ENCODE data around the gene KIFAP3.
"Not testable (repeated sequence)": the region's sequence is repeated elsewhere in the genome, so short reads cannot be mapped to it uniquely, and the experiment has no call there.

Gene KIFAP3

GRCh38 chr1:169931795-169932231 lies 142.7 kb downstream of the KIFAP3 start:
- FAIRE-seq (no peak), DNase-seq (ENCODE audit: extremely low spot score, insufficient read length, low read depth) (no peak)

GRCh38 chr1:169929210-169929526 lies 145.3 kb downstream of the KIFAP3 start:
- no peak for DNase-seq (ENCODE audit: extremely low spot score, insufficient read length, low read depth)
- FAIRE-seq, result no peak

- FAIRE-seq, result peak; percentile 91
Observed at GRCh38 chr1:169928438-169929209, 145.9 kb downstream of the KIFAP3 start.

GRCh38 chr1:169925505-169926482 lies 148.7 kb downstream of the KIFAP3 start:
- DNase-seq (ENCODE audit: extremely low spot score, insufficient read length, low read depth), result no peak
- peak; percentile 66 for FAIRE-seq

More at GRCh38 chr1:169928438-169929209, 145.9 kb downstream of the KIFAP3 start:
- DNase-seq (ENCODE audit: extremely low spot score, insufficient read length, low read depth), result no peak

DNA sequence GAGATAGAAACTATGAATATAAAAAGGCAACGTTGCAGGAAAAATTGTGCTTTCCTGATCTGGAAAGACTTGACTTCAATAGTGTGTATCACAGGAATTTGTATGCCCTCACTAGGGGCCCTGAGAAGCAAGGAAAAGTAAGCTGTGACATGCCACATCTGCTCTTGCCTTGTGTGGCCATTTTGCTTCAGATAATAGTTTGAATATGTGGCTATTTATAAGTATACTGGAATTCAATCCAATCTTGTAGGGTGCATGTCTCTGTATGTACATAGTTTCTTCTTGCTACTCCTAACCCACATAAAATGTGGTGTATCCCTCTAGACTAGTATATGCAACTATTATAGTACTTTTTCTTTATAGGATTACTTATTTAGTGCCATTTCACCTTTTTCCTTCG lies 149.7 kb downstream of the KIFAP3 start:
- FAIRE-seq (no peak), DNase-seq (ENCODE audit: extremely low spot score, insufficient read length, low read depth) (no peak)

GRCh38 chr1:169924063-169924462 lies 150.4 kb downstream of the KIFAP3 start:
- DNase-seq (ENCODE audit: extremely low spot score, insufficient read length, low read depth), result no peak
- no peak for FAIRE-seq

DNA sequence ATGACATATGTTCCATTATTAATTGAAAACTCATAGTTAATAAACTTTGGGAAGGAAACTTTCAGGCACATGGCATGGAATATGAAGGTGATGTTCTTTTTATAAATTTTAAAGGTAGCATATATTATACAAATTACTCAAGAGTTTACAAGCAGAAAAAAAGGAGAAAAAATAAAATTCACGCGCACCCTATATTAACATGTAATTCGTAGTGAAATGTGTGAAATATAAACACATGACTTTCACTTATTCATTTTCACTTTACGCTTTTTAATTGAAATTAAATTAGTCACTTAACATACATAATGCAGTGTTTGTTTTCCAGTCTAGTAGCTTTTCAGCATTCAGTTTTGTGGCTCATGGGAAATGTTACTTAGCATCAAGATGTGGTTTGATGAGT lies 153.4 kb downstream of the KIFAP3 start:
- no peak for FAIRE-seq
- DNase-seq (ENCODE audit: extremely low spot score, insufficient read length, low read depth), result no peak

GRCh38 chr1:169918927-169919326 lies 155.6 kb downstream of the KIFAP3 start:
- DNase-seq (ENCODE audit: extremely low spot score, insufficient read length, low read depth) (no peak), FAIRE-seq (no peak)

DNA sequence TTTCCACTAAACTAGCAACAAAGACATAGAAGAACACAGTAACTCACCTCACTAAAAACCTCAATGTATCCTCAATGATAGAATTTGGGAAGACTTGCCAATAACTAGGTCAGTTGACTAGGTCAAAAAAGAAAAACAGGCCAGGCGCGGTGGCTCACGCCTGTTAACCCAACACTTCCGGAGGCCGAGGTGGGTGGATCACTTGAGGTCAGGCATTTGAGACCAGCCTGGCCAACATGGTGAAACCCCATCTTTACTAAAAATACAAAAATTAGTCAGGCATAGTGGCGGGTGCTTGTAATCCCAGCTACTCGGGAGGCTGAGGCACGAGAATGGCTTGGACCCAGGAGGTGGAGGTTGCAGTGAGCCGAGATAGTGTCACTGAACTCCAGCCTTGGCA lies 156.3 kb downstream of the KIFAP3 start:
- FAIRE-seq; DNase-seq (ENCODE audit: extremely low spot score, insufficient read length, low read depth): not testable (repeated sequence)

DNA sequence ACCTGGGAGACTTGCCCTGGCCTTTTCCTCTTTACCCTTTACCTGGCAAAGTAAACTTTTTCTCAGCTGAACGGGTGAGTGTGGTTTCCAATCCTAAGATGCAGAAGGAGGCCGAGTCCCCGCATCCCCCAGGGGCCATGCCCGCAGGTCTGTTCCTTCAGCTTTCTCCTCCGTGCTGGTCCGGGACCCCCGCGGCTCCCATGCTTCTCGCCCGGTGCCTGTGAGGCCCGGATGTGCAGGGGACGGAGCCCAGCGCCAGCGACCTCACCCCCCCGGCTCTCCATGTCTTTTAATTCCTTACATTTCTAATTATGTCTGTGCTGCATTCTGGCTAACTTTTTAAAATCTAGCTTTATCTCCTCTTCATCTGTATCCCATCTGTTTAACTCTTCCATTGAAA lies 159.3 kb downstream of the KIFAP3 start:
- DNase-seq (ENCODE audit: extremely low spot score, insufficient read length, low read depth) (no peak), FAIRE-seq (no peak)

- no peak for FAIRE-seq
- DNase-seq (ENCODE audit: extremely low spot score, insufficient read length, low read depth), result no peak
Observed at GRCh38 chr1:169914531-169914930, 160.0 kb downstream of the KIFAP3 start.

- DNase-seq (ENCODE audit: extremely low spot score, insufficient read length, low read depth) (no peak), FAIRE-seq (no peak)
Observed at GRCh38 chr1:169909499-169909898, 165.0 kb downstream of the KIFAP3 start.

DNA sequence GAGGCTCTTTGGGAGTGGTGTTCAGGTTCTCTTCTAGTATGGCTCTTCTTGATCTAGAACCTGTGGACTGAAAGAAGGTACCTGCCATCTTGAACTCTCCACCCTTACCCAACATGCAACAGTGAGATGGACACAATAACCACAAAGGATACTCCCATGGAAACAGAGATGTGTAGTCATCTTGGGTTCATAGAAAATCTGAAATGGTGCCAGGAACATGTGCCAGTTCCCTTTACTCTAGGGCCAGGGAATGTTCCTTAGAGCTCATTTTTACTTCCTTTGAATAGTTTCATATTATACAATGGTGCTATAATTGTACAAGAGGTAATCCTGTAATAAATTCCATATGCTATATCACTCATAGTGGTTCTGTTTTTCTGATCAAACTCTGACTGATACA lies 167.6 kb downstream of the KIFAP3 start:
- DNase-seq (ENCODE audit: extremely low spot score, insufficient read length, low read depth) (no peak), FAIRE-seq (no peak)

DNA sequence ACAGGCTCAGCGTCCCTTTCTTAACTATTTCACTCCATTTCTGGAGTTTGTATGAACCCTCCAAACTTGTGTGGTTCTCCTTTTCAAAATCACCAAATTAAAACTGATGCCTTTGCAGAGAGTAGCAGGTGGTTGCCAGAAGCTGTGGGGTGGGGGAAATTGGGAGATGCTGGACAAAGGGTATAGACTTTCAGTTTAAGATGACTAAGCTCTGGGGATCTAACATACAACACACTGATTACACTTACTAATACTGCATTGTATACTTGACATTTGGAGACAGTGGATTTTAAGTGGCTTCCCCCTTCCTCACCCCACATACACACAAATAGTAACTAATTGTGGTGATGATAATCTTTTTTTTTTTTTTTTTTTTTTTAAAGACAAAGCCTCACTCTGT lies 169.7 kb downstream of the KIFAP3 start:
- DNase-seq (ENCODE audit: extremely low spot score, insufficient read length, low read depth) (no peak), FAIRE-seq (no peak)

DNA sequence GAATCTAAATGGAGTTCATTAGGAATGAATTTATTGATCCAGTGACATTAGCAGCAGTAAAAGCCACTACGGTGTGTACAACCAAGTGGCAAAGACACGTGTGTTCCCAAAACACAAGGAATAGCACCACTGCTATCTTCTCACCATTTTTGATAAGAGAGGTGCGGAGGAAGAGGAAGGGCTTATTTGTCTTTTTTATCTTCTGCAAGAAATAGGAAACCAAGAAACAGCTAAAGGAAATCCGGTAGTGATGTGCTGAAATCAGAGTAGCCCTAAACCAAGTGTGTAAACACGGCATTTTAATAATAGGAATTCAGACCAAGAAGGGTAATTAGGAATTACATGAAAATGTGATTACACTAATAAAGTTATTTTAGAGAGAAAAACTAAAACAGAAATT lies 171.7 kb downstream of the KIFAP3 start:
- FAIRE-seq (no peak), DNase-seq (ENCODE audit: extremely low spot score, insufficient read length, low read depth) (no peak)

GRCh38 chr1:169901115-169901514 lies 173.4 kb downstream of the KIFAP3 start:
- DNase-seq (ENCODE audit: extremely low spot score, insufficient read length, low read depth), result no peak
- FAIRE-seq, result no peak

- no peak for DNase-seq (ENCODE audit: extremely low spot score, insufficient read length, low read depth)
- no peak for FAIRE-seq
Observed at GRCh38 chr1:169900571-169900970, 173.9 kb downstream of the KIFAP3 start.

DNA sequence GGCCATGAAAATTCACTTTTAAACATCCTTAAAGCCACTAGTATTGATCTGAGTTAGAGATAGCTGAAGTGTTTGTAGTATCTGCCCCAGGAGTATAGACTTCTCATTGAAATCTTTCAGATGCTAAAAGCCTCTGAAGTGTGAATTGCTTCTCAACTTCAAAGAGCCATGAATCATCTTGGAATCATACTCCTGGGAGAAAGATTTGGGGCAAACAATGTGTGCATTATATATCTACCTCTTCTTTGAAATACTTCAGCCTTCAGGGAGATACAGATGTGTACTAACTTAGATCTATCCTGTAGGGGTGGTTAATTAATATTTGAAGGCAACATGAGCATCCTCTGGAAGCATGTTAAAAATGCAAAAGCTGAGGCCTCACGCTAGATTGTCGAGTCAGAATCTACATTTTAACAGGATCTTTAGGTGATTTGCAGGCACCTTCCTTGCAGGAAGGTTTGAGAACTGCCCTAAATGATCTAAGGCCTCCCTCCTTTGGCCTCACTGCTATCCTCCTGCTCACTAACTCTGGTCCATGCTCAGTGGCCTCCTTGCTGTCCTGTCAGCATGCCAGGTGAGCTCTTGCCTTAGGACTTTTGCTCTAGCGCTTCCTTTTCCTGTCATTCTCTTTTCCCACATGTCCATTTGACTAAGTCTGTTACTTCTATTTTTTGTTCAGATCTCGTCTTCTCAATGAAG lies 174.8 kb downstream of the KIFAP3 start:
- FAIRE-seq, result no peak
- no peak for DNase-seq (ENCODE audit: extremely low spot score, insufficient read length, low read depth)

DNA sequence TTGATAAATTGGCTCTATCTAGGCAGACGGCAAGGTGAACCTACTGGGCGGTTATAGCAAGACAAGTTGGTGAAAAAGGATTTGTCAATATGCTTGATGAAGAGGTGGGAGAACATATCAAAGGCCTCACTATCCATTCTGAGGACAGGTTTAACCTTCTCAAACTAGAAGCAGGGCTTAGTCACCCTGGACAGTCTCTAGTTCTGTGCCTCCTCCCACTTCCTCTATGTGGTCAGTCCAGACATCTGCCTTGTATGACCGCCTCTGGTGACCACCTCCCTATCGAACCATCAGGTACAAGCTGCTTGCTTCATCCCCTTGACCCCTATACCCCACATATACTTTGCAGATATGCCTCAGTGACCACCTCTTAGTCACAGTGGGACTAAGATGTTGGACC lies 178.5 kb downstream of the KIFAP3 start:
- DNase-seq (ENCODE audit: extremely low spot score, insufficient read length, low read depth), result no peak
- FAIRE-seq, result no peak

GRCh38 chr1:169894424-169895145 lies 179.9 kb downstream of the KIFAP3 start:
- DNase-seq (ENCODE audit: extremely low spot score, insufficient read length, low read depth) (no peak), FAIRE-seq (no peak)

All from GM18507 (cell line).